B cell (primary cell): ENCODE measurements around the gene PLEKHG4B. TPM values are rescaled to one million over a fixed set of nuclear protein-coding genes. Genes with fewer than 3 reads are reported as not detected.

Experiments
- ATAC-seq: fragments of 200-7000 bp; cut with Tn5 transposase; one replicate; pipeline ENCODE4 v1.10.0; 2021; ENCODE audit warnings: low read depth, mild to moderate bottlenecking, moderate number of reproducible peaks, moderate library complexity
- CTCF ChIA-PET: fragments of 350-600 bp; sonication (Branson Sonifier 250); formaldehyde crosslinking; loops from one replicate; lab custom pipeline; 2021; ENCODE audit warnings: antibody characterized with exemption, inconsistent platforms; lab: Charles Lee
- POLR2A ChIA-PET: fragments of 350-600 bp; sonication (Branson Sonifier 250); formaldehyde crosslinking; loops from one replicate; lab custom pipeline; 2021; ENCODE audit warnings: antibody characterized with exemption; lab: Charles Lee
- DNase-seq: peaks from one replicate; pipeline ENCODE4 v3.0.0; 2013
- H2AFZ ChIP-seq: 2 replicates; pipeline ENCODE4 v1.6.1; 2012; ENCODE audit warnings: mild to moderate bottlenecking, low read depth, low read length; ENCODE audit not compliant: insufficient read depth, poor library complexity, severe bottlenecking
- H3K27ac ChIP-seq, 2 donors: 1 replicate in 1 of 2; 2 replicates in 1 of 2; pipeline ENCODE4 v1.5.1; 2012 to 2013; ENCODE audit warnings: low read length in 2 of 2, mild to moderate bottlenecking in 2 of 2, moderate library complexity in 1 of 2
- H3K27me3 ChIP-seq, 4 experiments: fragments of 200-600 bp in 1 of 4; sonication (generic) in 1 of 4; replicated peaks in 1 of 4; 1 replicate in 2 of 4; 2 replicates in 2 of 4; pipeline versions ENCODE4 v1.6.1 to v1.7.0; 2013 to 2016; ENCODE audit warnings: low read length in 3 of 4, mild to moderate bottlenecking in 2 of 4, mixed read lengths in 1 of 4, moderate library complexity in 1 of 4; ENCODE audit not compliant: insufficient read depth in 4 of 4, control insufficient read depth in 3 of 4; ENCODE audit errors: control extremely low read depth in 1 of 4
- H3K36me3 ChIP-seq, 2 experiments: replicated peaks in 1 of 2; 1 replicate in 1 of 2; 2 replicates in 1 of 2; pipeline versions ENCODE4 v1.6.1 to v1.7.1; 2013; ENCODE audit warnings: low read length in 1 of 2; ENCODE audit not compliant: insufficient read depth in 2 of 2, control insufficient read depth in 1 of 2; ENCODE audit errors: control extremely low read depth in 1 of 2, extremely low read depth in 1 of 2
- H3K4me1 ChIP-seq, 2 donors: fragments of 200-600 bp in 1 of 2; sonication (generic) in 1 of 2; 1 replicate in 1 of 2; 2 replicates in 1 of 2; pipeline versions ENCODE4 v1.5.1 to v1.6.1; 2013 to 2017; ENCODE audit warnings: low read length in 2 of 2; ENCODE audit not compliant: control insufficient read depth in 2 of 2, insufficient read depth in 2 of 2
- H3K4me2 ChIP-seq: replicated peaks from 2 replicates; pipeline ENCODE3; 2012; ENCODE audit warnings: mild to moderate bottlenecking, low read depth, low read length; ENCODE audit not compliant: poor library complexity, severe bottlenecking
- H3K4me3 ChIP-seq, 5 experiments: fragments of 200-600 bp in 1 of 5; sonication (generic) in 1 of 5; 1 replicate in 3 of 5; 2 replicates in 2 of 5; pipeline versions ENCODE4 v1.5.1 to v1.7.0; 2011 to 2016; ENCODE audit warnings: low read length in 4 of 5, mild to moderate bottlenecking in 4 of 5, low read depth in 2 of 5, control low read depth in 1 of 5, moderate library complexity in 1 of 5; ENCODE audit not compliant: insufficient read depth in 1 of 5; ENCODE audit errors: control extremely low read depth in 1 of 5, extremely low read depth in 1 of 5
- H3K79me2 ChIP-seq: fragments of 200-600 bp; sonication (generic); one replicate; pipeline ENCODE4 v1.6.0; 2016; ENCODE audit warnings: low read length; ENCODE audit not compliant: control insufficient read depth, insufficient read depth
- H3K9ac ChIP-seq: fragments of 200-600 bp; sonication (generic); 2 replicates; pipeline ENCODE4 v1.6.1; 2017; ENCODE audit warnings: mild to moderate bottlenecking, low read length, moderate library complexity
- H3K9me3 ChIP-seq, 3 donors: one replicate each; pipeline versions ENCODE4 v1.6.1 to v1.7.1; 2013; ENCODE audit warnings: low read length in 2 of 3; ENCODE audit not compliant: control insufficient read depth in 2 of 3, insufficient read depth in 1 of 3; ENCODE audit errors: control extremely low read depth in 1 of 3
- H4K20me1 ChIP-seq: 2 replicates; pipeline ENCODE4 v1.6.0; 2012; ENCODE audit warnings: mild to moderate bottlenecking, low read length; ENCODE audit not compliant: insufficient read depth, control insufficient read depth, poor library complexity, severe bottlenecking
- H3K27ac Mint-ChIP-seq: one replicate; pipeline ENCODE4 v1.8.0; 2021; ENCODE audit warnings: mixed read lengths
- H3K27me3 Mint-ChIP-seq: one replicate; pipeline ENCODE4 v1.8.0; 2021; ENCODE audit warnings: mixed read lengths
- H3K4me1 Mint-ChIP-seq: one replicate; pipeline ENCODE4 v1.8.0; 2021; ENCODE audit warnings: mixed read lengths
- H3K4me3 Mint-ChIP-seq: one replicate; pipeline ENCODE4 v1.8.0; 2021; ENCODE audit warnings: mixed read lengths
- H3K9me3 Mint-ChIP-seq: one replicate; pipeline ENCODE4 v1.8.0; 2022; ENCODE audit warnings: mixed read lengths; ENCODE audit not compliant: insufficient read depth
- EZH2 ChIP-seq: IDR thresholded peaks from 2 replicates; pipeline ENCODE4 v1.6.1; 2012; ENCODE audit warnings: borderline replicate concordance, low read depth, mild to moderate bottlenecking, moderate library complexity, low read length; ENCODE audit not compliant: insufficient read depth, poor library complexity, severe bottlenecking
- WGBS: methylation state at CpG from one replicate; pipeline ENCODE4 v1.1.5; 2013; ENCODE audit warnings: missing lambda C conversion rate; ENCODE audit not compliant: insufficient coverage; 5-methylcytosine and 5-hydroxymethylcytosine counted together
- intact Hi-C: fragments of 100-400 bp; cut with micrococcal nuclease; formaldehyde crosslinking; loops from one replicate; pipeline ENCODE4 v1.10.0; 2022
- polyA plus RNA-seq: library from polyadenylated mRNA; depleted of rRNA; stranded (reverse); fragments of >200 nt; gene quantifications from 2 replicates; pipeline ENCODE4 v1.2.3, GENCODE V29; 2012
- total RNA-seq, 2 donors: library from RNA; stranded (reverse); fragments of 120-200 nt in 1 of 2; gene quantifications; 1 replicate in 1 of 2; 2 replicates in 1 of 2; pipeline versions ENCODE4 v1.2.3 to v1.2.4, GENCODE V29; 2013 to 2022
- TF ChIP-seq, protein P1 (sequence below): fragments of 200-600 bp; IDR thresholded peaks from one replicate; pipeline ENCODE4 v1.8.0; 2022; ENCODE audit warnings: antibody characterized with exemption, mild to moderate bottlenecking

The PLEKHG4B gene
- total and polyA plus RNA-seq, 2 donors (not counting 1 experiment from before 2014, with no cell fraction given): not detected

GRCh38 chr5:167982-168660 lies 76.2 kb downstream of the PLEKHG4B start:
- no peaks in the 10 kb centered on the region for H3K36me3 ChIP-seq
- no peaks in the 10 kb centered on the region for H3K27me3 ChIP-seq
- DNase-seq (no peak), ATAC-seq (no peak)
- Mint-ChIP-seq H3K4me3 (no peak overlapping the region), H3K27me3 (peaks cover 4% of the 10 kb centered on the region), H3K9me3 (no peaks in the 10 kb centered on the region), H3K4me1 (no peaks in the 10 kb centered on the region), H3K27ac (no peak overlapping the region)
- no peak overlapping the region for H3K4me3 ChIP-seq
- intact Hi-C loops: no loop called here
- H3K79me2 ChIP-seq: no peaks in the 10 kb centered on the region
- no peak overlapping the region for H3K9ac ChIP-seq
- H3K4me2 ChIP-seq: no peak overlapping the region
- ChIA-PET CTCF (no interaction called here), POLR2A (no interaction called here)
- TF ChIP-seq, protein P1, sequence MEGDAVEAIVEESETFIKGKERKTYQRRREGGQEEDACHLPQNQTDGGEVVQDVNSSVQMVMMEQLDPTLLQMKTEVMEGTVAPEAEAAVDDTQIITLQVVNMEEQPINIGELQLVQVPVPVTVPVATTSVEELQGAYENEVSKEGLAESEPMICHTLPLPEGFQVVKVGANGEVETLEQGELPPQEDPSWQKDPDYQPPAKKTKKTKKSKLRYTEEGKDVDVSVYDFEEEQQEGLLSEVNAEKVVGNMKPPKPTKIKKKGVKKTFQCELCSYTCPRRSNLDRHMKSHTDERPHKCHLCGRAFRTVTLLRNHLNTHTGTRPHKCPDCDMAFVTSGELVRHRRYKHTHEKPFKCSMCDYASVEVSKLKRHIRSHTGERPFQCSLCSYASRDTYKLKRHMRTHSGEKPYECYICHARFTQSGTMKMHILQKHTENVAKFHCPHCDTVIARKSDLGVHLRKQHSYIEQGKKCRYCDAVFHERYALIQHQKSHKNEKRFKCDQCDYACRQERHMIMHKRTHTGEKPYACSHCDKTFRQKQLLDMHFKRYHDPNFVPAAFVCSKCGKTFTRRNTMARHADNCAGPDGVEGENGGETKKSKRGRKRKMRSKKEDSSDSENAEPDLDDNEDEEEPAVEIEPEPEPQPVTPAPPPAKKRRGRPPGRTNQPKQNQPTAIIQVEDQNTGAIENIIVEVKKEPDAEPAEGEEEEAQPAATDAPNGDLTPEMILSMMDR: no peak
- no peak for TF ChIP-seq EZH2
- H3K4me1 ChIP-seq: no peaks in the 10 kb centered on the region
- H4K20me1 ChIP-seq: no peaks in the 10 kb centered on the region
- H2AFZ ChIP-seq: no peak overlapping the region
- H3K9me3 ChIP-seq: peaks cover 0 to 6% (median 0%) of the 10 kb centered on the region in 3 donors
- no peak overlapping the region for H3K27ac ChIP-seq
- 88% methylated on average over 15 of the region's 18 CpGs for WGBS

GRCh38 chr5:169071-169727 lies 77.2 kb downstream of the PLEKHG4B start:
- H3K79me2 ChIP-seq: no peaks in the 10 kb centered on the region
- H3K27ac Mint-ChIP-seq: no peak overlapping the region
- H3K27me3 Mint-ChIP-seq: peaks cover 9% of the 10 kb centered on the region
- peaks cover 0 to 6% (median 0%) of the 10 kb centered on the region in 3 donors for H3K9me3 ChIP-seq
- ATAC-seq (no peak), DNase-seq (no peak)
- H3K9ac ChIP-seq: no peak overlapping the region
- TF ChIP-seq, protein P1: no peak
- TF ChIP-seq EZH2: no peak
- H3K9me3 Mint-ChIP-seq: no peaks in the 10 kb centered on the region
- no peak overlapping the region for H2AFZ ChIP-seq
- POLR2A ChIA-PET: no interaction called here
- no peaks in the 10 kb centered on the region for H3K27me3 ChIP-seq
- H3K4me2 ChIP-seq: no peak overlapping the region
- H3K4me1 ChIP-seq: no peaks in the 10 kb centered on the region
- H3K4me1 Mint-ChIP-seq: no peaks in the 10 kb centered on the region
- H3K36me3 ChIP-seq: no peaks in the 10 kb centered on the region
- intact Hi-C loops: no loop called here
- no peaks in the 10 kb centered on the region for H4K20me1 ChIP-seq
- H3K4me3 Mint-ChIP-seq: no peak overlapping the region
- CTCF ChIA-PET: no interaction called here
- no peak overlapping the region for H3K4me3 ChIP-seq
- 85% methylated on average over 32 of the region's 32 CpGs for WGBS
- no peak overlapping the region for H3K27ac ChIP-seq
